Adipocyte (in vitro differentiated cells): ENCODE data around the gene THPO.

Source experiments
- DNase-seq: peaks from one replicate; pipeline ENCODE4 v3.0.0-alpha.2; 2015; ENCODE audit warnings: low read depth
- H3K27me3 ChIP-seq: replicated peaks from 2 replicates; pipeline ENCODE4 v1.7.0; 2013; ENCODE audit warnings: mild to moderate bottlenecking, low read length, moderate library complexity; ENCODE audit not compliant: control insufficient read depth, insufficient read depth
- H3K36me3 ChIP-seq: 2 replicates; pipeline ENCODE4 v1.7.0; 2013; ENCODE audit warnings: low read length, mild to moderate bottlenecking, moderate library complexity; ENCODE audit not compliant: control insufficient read depth, insufficient read depth, severe bottlenecking
- H3K4me1 ChIP-seq: 2 replicates; pipeline ENCODE4 v1.7.0; 2013; ENCODE audit warnings: mild to moderate bottlenecking, low read length, moderate library complexity; ENCODE audit not compliant: control insufficient read depth, insufficient read depth
- H3K4me3 ChIP-seq: 2 replicates; pipeline ENCODE4 v1.7.0; 2013; ENCODE audit warnings: mild to moderate bottlenecking, low read length, moderate library complexity
- H3K9ac ChIP-seq: 2 replicates; pipeline ENCODE4 v1.7.0; 2013; ENCODE audit warnings: mild to moderate bottlenecking, low read length, moderate library complexity
- H3K9me3 ChIP-seq: 2 replicates; pipeline ENCODE4 v1.7.0; 2013; ENCODE audit warnings: mild to moderate bottlenecking, low read length, moderate library complexity; ENCODE audit not compliant: control insufficient read depth

Gene THPO

GRCh38 chr3:184377882-184378445 lies at the start of gene THPO:
Gene THPO (minus strand): TSS chr3:184378207. CDS start chr3:184376259, 1,948 bp downstream.
- Histone ChIP-seq H3K9me3 (no peaks in the 10 kb centered on the region), H3K9ac (no peak within 1 kb of the TSS), H3K27me3 (peaks cover 25% of the 10 kb centered on the region), H3K4me1 (peaks cover 16% of the 10 kb centered on the region), H3K36me3 (no peaks in the 10 kb centered on the region), H3K4me3 (no peak within 1 kb of the TSS)
- DNase-seq, result no peak

GRCh38 chr3:184426691-184427141 lies 48.7 kb upstream of the THPO start:
- Histone ChIP-seq H3K36me3 (no peaks in the 10 kb centered on the region), H3K9ac (no peak overlapping the region), H3K27me3 (peaks cover 15% of the 10 kb centered on the region), H3K9me3 (peaks cover 3% of the 10 kb centered on the region), H3K4me3 (no peak overlapping the region), H3K4me1 (peaks cover 7% of the 10 kb centered on the region)
- no peak for DNase-seq

GRCh38 chr3:184423561-184423960 lies 45.6 kb upstream of the THPO start:
- Histone ChIP-seq H3K9ac (no peak overlapping the region), H3K27me3 (peaks cover 15% of the 10 kb centered on the region), H3K4me1 (peaks cover 4% of the 10 kb centered on the region), H3K36me3 (no peaks in the 10 kb centered on the region), H3K4me3 (no peak overlapping the region), H3K9me3 (peaks cover 3% of the 10 kb centered on the region)
- DNase-seq, result no peak

DNA sequence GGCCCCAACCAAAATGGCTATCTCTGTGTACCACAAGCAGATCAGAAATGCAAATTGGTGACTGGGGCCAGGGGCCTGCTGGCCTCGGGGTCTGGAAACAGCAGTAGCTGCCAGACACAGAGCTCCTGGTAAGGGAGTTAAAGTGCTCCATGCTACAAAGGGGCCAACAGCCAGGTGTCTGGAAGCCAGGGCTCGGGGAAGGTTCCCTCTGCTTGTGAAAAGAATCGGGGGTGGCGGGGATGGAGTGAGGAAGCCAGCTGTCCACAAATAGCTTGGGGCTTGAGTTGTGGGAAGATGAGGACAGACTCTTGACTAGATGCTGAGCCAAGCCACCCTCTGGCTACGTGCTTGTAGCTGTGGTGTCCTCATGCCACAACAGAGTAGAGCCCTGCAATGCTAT lies 41.2 kb upstream of the THPO start:
- H3K36me3 ChIP-seq, result no peaks in the 10 kb centered on the region
- no peaks in the 10 kb centered on the region for H3K4me1 ChIP-seq
- H3K9me3 ChIP-seq, result peaks cover 3% of the 10 kb centered on the region
- peaks cover 12% of the 10 kb centered on the region for H3K27me3 ChIP-seq
- no peak overlapping the region for H3K4me3 ChIP-seq
- H3K9ac ChIP-seq, result no peak overlapping the region
- DNase-seq, result no peak

DNA sequence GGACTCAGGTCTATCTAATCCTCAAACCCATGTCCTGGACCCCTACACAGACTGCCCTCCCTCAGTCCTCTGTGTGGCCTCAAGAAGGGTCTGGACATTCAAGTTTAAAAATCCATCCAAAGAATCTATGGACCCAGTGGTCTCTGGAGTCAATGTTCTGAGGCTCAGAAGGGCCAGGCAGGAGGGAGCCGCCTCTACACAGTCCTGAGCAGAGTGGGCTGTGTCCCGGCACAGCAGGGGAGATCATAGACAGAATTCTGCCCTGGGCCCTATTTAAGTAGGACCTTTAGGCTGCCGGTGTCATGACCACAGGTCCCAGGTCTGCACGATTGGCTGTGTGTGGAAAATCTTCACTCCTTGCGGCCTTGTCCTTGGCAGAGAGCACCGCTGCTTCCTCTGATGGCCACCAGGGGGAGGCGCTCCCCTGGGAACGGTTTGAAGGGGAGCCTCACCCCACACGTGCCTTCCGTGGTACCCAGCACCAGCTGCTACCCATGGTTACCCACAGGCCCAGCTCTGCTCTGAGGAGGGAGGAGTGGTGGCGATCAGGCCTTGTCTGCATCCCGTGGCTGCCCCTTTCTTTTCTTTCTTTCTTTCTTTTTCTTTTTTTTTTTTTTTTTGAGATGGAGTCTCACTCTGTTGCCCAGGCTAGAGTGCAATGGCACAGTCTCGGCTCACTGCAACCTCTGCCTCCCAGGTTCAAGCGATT lies 39.8 kb upstream of the THPO start:
- H3K4me3 ChIP-seq, result no peak overlapping the region
- H3K27me3 ChIP-seq, result peaks cover under 1% of the 10 kb centered on the region
- H3K9me3 ChIP-seq, result peaks cover 1% of the 10 kb centered on the region
- H3K9ac ChIP-seq, result no peak overlapping the region
- peak; percentile 75 for DNase-seq
- H3K4me1 ChIP-seq, result no peaks in the 10 kb centered on the region
- H3K36me3 ChIP-seq, result no peaks in the 10 kb centered on the region

DNA sequence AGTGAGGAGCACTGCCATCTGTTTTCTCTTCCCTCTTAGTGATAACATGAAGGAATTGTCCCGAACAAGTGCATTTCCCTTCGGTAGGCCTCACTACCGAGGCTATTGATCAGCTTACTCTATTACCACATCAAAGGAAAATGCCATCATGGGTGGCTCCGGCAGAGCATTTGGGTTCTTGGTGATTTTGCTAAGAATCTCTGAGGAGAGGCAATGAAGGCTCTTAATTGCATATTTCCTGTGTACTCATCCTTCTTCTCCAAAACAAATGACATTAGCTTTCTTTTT lies 37.1 kb upstream of the THPO start:
- Histone ChIP-seq H3K4me3 (no peak overlapping the region), H3K27me3 (no peaks in the 10 kb centered on the region), H3K9ac (no peak overlapping the region), H3K9me3 (peaks cover 5% of the 10 kb centered on the region), H3K4me1 (no peaks in the 10 kb centered on the region), H3K36me3 (no peaks in the 10 kb centered on the region)
- DNase-seq, result no peak

DNA sequence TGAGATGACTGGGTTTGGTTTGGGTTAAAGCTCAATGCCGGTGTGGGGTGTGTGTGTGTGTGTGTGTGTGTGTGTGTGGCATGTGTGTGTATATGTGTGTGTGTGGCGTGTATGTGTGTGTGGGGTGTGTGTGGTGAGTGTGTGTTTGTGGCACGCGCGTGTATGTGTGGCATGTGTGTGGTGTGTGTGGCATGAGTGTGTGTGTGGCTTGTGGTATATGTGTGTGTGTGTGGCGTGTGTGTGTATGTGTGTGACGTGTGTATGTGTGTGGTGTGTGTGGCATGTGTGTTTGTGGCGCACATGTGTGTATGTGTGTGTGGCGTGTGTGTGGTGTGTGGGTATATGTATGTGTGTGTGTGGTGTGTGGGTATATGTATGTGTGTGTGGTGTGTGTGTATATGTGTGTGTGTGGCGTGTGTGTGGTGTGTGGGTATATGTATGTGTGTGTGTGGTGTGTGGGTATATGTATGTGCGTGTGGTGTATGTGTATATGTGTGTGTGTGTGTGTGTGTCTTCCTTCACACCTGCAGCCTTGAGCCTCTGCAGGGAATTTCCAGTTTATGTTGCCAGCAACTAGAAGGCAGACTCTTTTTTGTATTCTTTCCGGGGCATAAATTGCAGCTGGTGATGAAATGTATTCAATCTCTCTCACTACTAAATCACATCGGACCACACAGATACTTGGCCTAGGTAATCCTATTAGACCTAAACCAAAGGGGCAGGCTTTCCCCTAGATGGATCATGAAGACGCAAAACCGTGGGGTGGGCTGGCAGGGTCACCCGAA lies 36.6 kb upstream of the THPO start:
- Histone ChIP-seq H3K4me1 (no peaks in the 10 kb centered on the region), H3K9me3 (peaks cover 5% of the 10 kb centered on the region), H3K4me3 (no peak overlapping the region), H3K27me3 (no peaks in the 10 kb centered on the region), H3K9ac (no peak overlapping the region), H3K36me3 (no peaks in the 10 kb centered on the region)
- no peak for DNase-seq

- Histone ChIP-seq H3K27me3 (no peaks in the 10 kb centered on the region), H3K36me3 (no peaks in the 10 kb centered on the region), H3K9me3 (peaks cover 5% of the 10 kb centered on the region), H3K4me1 (no peaks in the 10 kb centered on the region), H3K9ac (no peak overlapping the region), H3K4me3 (no peak overlapping the region)
- no peak for DNase-seq
Observed at GRCh38 chr3:184409946-184410500, 32.0 kb upstream of the THPO start.

- Histone ChIP-seq H3K4me1 (no peaks in the 10 kb centered on the region), H3K36me3 (no peaks in the 10 kb centered on the region), H3K27me3 (peaks cover 2% of the 10 kb centered on the region), H3K4me3 (no peak overlapping the region), H3K9me3 (peaks cover 5% of the 10 kb centered on the region), H3K9ac (no peak overlapping the region)
- DNase-seq, result no peak
Observed at GRCh38 chr3:184409331-184409926, 31.4 kb upstream of the THPO start.

DNA sequence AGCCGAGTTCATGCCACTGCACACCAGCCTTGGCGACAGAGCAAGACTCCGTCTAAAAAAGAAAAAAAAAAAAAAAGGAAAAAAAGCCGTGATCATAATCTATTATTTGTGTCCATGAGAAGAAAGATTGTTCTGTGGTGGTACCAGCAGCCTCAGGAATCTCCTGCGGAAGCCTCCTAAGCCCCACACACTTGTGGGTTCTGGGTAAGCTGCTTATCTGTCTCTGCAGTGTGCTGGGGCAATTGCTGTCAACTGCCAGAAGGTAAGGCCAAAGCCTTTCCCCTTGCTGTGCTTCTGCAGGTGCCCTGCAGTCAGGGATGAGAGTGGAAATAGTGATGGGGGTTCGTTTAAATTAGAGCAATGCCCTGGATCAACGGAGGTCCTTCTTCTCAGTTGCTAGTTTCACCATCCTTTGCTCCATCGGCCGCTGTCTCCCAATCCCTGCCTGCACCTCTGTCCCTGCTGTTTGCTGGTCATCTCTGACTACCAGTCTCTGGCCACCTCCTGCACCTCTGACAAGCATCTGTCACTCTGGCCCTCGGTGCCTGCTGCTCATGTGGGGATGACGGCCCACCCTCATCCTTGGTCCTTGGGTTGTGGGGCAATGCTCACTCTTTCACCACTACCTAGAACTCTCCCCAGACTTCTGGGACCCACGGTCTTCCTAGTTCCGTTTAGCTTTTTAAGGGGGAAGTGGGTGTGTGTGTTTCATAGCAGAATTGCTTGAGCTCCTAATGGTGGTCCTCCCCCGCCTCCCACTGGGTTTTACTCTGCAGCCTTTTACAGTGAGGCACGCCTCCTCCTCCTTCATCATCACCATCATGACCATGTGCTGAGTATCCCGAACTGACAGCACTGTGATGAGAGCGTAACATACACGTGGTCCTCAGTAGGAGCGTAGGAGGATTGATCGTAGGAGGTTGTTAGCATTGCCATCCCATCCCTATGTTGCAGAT lies 27.3 kb upstream of the THPO start:
- Histone ChIP-seq H3K36me3 (no peaks in the 10 kb centered on the region), H3K27me3 (peaks cover 10% of the 10 kb centered on the region), H3K4me3 (no peak overlapping the region), H3K9me3 (no peaks in the 10 kb centered on the region), H3K4me1 (no peaks in the 10 kb centered on the region), H3K9ac (no peak overlapping the region)
- DNase-seq, result no peak
